HEK293T (cell line): ENCODE data around the gene APOL2.

Experiments used
- CTCF ChIA-PET: fragments of 350-600 bp; formaldehyde crosslinking; extraction: SDS; loops from one replicate; lab custom pipeline; 2021; ENCODE audit warnings: antibody characterized with exemption, inconsistent platforms; lab: Yijun Ruan, JAX
- POLR2A ChIA-PET: fragments of 350-600 bp; formaldehyde crosslinking; extraction: SDS; loops from one replicate; lab custom pipeline; 2020; ENCODE audit warnings: antibody characterized with exemption, inconsistent platforms; lab: Yijun Ruan, JAX
- DNase-seq: peaks from one replicate; pipeline ENCODE4 v3.0.0; 2012; ENCODE audit warnings: mixed read lengths; ENCODE audit errors: extremely low spot score
- ARNT ChIP-seq: fragments of 450-650 bp; IDR thresholded peaks from 2 replicates; pipeline ENCODE4 v1.6.1; 2017; ENCODE audit warnings: mild to moderate bottlenecking
- BHLHE40 ChIP-seq: fragments of 450-650 bp; IDR thresholded peaks from 2 replicates; pipeline ENCODE4 v1.6.1; 2016; ENCODE audit warnings: mild to moderate bottlenecking, moderate library complexity, borderline replicate concordance
- CTBP1 ChIP-seq: fragments of 450-650 bp; IDR thresholded peaks from 2 replicates; pipeline ENCODE4 v1.6.1; 2016; ENCODE audit warnings: borderline replicate concordance
- ELF4 ChIP-seq: fragments of 450-650 bp; IDR thresholded peaks from 2 replicates; pipeline ENCODE4 v1.6.1; 2017; ENCODE audit warnings: antibody characterized with exemption
- FOXA1 ChIP-seq: fragments of 450-650 bp; IDR thresholded peaks from 2 replicates; pipeline ENCODE4 v1.6.1; 2016; ENCODE audit warnings: mild to moderate bottlenecking
- FOXK2 ChIP-seq: fragments of 450-650 bp; IDR thresholded peaks from 2 replicates; pipeline ENCODE4 v1.6.1; 2016; ENCODE audit warnings: mild to moderate bottlenecking
- FOXM1 ChIP-seq: fragments of 450-650 bp; IDR thresholded peaks from 2 replicates; pipeline ENCODE4 v1.6.1; 2017; ENCODE audit warnings: mild to moderate bottlenecking, borderline replicate concordance
- HDGF ChIP-seq: fragments of 450-650 bp; IDR thresholded peaks from 2 replicates; pipeline ENCODE4 v1.6.1; 2017; ENCODE audit warnings: antibody characterized with exemption, borderline replicate concordance
- L3MBTL2 ChIP-seq: fragments of 450-650 bp; conservative IDR thresholded peaks from 2 replicates; pipeline ENCODE4 v1.6.1; 2016; ENCODE audit warnings: mild to moderate bottlenecking
- LEF1 ChIP-seq: fragments of 450-650 bp; IDR thresholded peaks from 2 replicates; pipeline ENCODE4 v1.6.1; 2017; ENCODE audit warnings: mild to moderate bottlenecking, borderline replicate concordance
- NFRKB ChIP-seq: fragments of 450-650 bp; IDR thresholded peaks from 2 replicates; pipeline ENCODE4 v1.6.1; 2016; ENCODE audit warnings: mild to moderate bottlenecking, moderate library complexity
- SP1 ChIP-seq: fragments of 450-650 bp; IDR thresholded peaks from 2 replicates; pipeline ENCODE4 v1.6.1; 2017
- SUZ12 ChIP-seq: fragments of 450-650 bp; IDR thresholded peaks from 2 replicates; pipeline ENCODE4 v1.6.1; 2016; ENCODE audit warnings: mild to moderate bottlenecking
- TARDBP ChIP-seq: fragments of 450-650 bp; IDR thresholded peaks from 2 replicates; pipeline ENCODE4 v1.6.1; 2016
- ZNF384 ChIP-seq: fragments of 450-650 bp; IDR thresholded peaks from 2 replicates; pipeline ENCODE4 v1.6.1; 2016
- TF ChIP-seq, protein P1 (sequence below): fragments of 450-650 bp; IDR thresholded peaks from 2 replicates; pipeline ENCODE4 v1.6.1; 2016

APOL2 gene

DNA sequence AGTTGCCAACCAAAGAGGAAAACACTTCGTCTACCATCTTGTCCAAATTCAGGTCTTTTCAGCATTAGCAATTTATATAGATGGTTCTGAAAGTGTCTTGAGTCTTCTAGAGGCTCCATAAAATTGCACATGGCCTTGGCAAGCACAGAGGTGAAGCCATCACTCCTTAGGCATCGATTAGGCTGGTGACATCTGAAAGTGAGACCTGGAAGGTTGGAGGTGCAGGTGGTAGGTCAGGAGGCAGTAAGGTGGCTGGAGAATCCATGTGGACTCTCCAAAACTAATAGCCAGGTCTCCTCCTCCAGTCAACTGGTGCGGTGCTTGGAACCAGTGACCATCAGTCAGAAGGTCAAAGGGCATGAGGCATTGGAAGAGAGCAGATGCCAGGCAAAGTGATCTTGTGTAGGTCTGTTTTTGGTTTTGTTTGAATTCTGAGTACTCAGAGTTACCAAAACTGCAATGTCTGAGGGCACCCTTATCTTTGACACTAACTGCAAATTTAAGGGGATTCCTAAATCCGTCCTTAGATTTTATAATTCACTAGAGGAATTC lies 6.6 kb upstream of the APOL2 start:
- TF ChIP-seq HDGF (no peak), NFRKB (no peak), FOXM1 (no peak), FOXA1 (no peak), ARNT (no peak), ZNF384 (no peak), TARDBP (no peak), ELF4 (no peak), L3MBTL2 (no peak), CTBP1 (no peak)
- TF ChIP-seq, protein P1, sequence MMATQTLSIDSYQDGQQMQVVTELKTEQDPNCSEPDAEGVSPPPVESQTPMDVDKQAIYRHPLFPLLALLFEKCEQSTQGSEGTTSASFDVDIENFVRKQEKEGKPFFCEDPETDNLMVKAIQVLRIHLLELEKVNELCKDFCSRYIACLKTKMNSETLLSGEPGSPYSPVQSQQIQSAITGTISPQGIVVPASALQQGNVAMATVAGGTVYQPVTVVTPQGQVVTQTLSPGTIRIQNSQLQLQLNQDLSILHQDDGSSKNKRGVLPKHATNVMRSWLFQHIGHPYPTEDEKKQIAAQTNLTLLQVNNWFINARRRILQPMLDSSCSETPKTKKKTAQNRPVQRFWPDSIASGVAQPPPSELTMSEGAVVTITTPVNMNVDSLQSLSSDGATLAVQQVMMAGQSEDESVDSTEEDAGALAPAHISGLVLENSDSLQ, result no peak
- ChIA-PET CTCF (no interaction called here), POLR2A (no interaction called here)
- DNase-seq, result no peak

DNA sequence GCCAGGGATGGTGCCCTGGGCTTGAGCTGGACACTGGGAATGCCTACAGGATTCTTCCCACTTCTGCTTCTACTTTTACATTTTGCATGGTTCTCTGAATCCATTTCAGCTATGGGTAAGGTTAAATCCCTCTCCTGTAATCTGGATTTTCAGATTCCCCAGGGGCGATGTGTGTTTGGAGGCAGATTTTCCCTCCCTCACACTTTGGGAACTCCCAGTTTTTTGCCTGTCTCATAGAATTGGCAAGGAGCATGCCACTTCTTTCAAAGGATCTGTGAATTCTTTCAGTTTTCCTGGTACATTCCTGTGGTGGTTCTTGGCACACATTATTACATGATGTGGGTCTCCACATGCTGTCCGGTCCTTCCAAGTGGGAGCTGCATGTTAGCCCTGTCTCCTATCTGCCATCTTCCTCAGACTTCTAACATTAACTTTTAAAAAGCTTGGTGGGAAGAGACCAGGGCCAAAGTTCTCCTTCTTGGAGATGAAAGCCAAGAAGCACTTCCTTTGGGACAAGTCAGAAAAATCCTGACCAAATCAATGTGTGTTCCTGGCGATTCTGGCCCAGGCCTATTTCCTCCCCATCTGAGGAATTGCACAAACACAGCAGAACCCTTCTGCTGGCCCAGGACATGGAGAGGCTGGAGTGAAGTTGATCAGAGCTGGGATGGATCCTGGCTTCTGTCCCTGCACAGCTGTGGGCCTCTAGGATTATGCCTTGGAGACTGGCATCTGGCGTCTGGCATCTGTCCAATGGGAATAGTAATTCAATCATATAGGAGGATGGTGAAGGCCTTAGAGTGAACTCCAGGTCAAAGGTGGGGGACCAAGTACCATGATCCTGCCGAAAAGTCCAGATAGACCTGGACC lies 5.4 kb upstream of the APOL2 start:
- POLR2A ChIA-PET, result no interaction called here
- CTCF ChIA-PET, result interaction anchor here (0.5 to 1.3 kb wide), 3 partner anchors 9 to 634 kb away, joined by 3 to 6 read pairs (median 4); no protein-coding TSS in a partner anchor
- TF ChIP-seq ZNF384 (no peak), SP1 (no peak), NFRKB (no peak), TARDBP (no peak), FOXM1 (no peak), ARNT (no peak)
- no peak for DNase-seq

DNA sequence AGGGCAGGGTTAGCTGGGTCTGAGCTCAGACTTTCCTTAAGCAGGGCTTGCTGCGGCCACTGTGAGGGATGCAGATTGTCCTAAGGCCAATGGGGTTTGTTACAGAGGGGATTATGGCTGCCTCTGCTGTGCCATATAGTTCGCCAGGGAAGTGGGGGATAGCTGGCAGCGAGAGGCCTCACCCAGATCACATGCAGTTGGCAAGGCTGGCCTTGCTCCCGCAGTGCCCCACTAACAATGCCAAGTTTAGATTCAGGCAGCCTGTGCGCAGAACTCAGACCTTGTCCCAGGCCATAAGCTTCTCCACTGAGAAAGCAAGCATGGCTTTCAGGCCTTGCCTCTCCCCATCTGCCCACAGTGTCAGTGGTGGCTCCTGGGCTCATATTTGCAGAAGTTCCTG lies 4.7 kb upstream of the APOL2 start:
- no peak for DNase-seq
- POLR2A ChIA-PET, result no interaction called here
- CTCF ChIA-PET, result interaction anchor here (0.7 to 1.3 kb wide), 2 partner anchors 23 to 633 kb away, joined by 3 to 6 read pairs; no protein-coding TSS in a partner anchor
- TF ChIP-seq FOXK2 (no peak), ELF4 (no peak), L3MBTL2 (no peak), TARDBP (no peak), HDGF (no peak), LEF1 (no peak), ARNT (no peak), BHLHE40 (no peak), SUZ12 (no peak), SP1 (no peak)
- TF ChIP-seq, protein P1, result no peak

DNA sequence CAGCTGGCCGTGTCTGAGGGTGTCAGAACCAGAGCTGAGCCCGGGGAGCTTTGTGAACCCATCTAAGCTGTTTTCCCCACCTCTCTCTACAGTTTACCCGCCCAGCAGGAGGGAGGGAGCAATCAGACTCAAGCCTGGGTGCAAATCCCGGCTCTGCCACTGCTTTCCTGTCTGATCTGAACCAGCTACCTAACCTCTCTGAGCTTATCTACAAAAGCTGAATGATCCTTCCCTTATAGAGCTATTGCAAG lies 252 bp downstream of the APOL2 start:
- CTCF ChIA-PET, result interaction anchor here (0.6 to 1.4 kb wide), 9 partner anchors 11 to 165 kb away, joined by 3 to 10 read pairs (median 3); partner anchors contain the start of genes APOL1 and APOL4
- DNase-seq, result no peak
- TF ChIP-seq HDGF (no peak), ARNT (no peak), FOXM1 (no peak), SP1 (no peak), NFRKB (no peak), CTBP1 (no peak), LEF1 (no peak), TARDBP (no peak), BHLHE40 (no peak), ZNF384 (no peak), ELF4 (no peak), L3MBTL2 (no peak), SUZ12 (no peak), FOXK2 (no peak), FOXA1 (no peak)
- TF ChIP-seq, protein P1, result no peak
- POLR2A ChIA-PET, result interaction anchor here (0.6 to 2.0 kb wide), 20 partner anchors 10 to 618 kb away, joined by 3 to 13 read pairs (median 3); partner anchors contain the start of genes APOL1, FOXRED2 and TXN2

DNA sequence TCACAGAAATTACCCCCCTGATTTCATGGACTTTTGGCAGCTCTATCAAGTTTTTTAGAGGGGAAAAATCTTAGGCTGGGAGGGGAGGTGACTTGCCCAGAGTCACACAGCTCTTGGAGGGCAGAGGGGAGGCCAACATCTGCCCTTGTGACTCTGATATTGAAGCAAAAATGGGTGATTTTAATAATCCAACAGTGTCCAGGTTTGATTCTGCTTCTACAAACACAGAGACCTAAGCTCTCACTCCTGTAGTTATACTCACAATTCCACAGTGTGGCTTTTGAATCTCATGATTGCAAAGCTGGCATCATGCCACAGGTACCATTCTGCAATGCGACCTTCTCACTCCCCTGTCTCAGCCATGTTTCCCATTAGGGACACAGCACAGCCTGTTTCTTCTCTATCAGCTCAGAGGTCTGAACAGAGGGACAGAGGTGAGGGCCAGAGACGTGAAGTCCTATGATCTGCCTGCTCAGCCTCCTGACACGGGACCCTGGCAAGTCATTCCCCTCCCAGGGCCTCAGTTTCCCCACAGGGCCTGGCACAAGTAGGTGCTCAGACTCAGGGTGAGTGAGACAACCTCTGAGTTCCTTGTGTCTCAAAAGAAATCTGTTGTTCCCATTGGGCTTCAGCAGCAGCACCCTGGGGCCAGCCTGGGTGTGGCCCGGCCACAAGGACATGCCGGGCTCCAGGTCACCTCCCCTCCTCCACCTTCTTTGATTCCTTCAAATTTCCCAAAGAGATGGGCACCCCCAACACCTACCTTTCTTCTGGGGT lies 766 bp downstream of the APOL2 start:
- CTCF ChIA-PET, result interaction anchor here (0.6 to 1.4 kb wide), 10 partner anchors 10 to 164 kb away, joined by 3 to 10 read pairs (median 3); partner anchors contain the start of gene APOL1
- TF ChIP-seq TARDBP, result no peak
- TF ChIP-seq FOXK2, result no peak
- TF ChIP-seq NFRKB, result no peak
- TF ChIP-seq SUZ12, result no peak
- no peak for TF ChIP-seq FOXM1
- no peak for TF ChIP-seq HDGF
- no peak for TF ChIP-seq SP1
- TF ChIP-seq ELF4, result no peak
- no peak for TF ChIP-seq L3MBTL2
- no peak for TF ChIP-seq ZNF384
- TF ChIP-seq BHLHE40, result no peak
- no peak for TF ChIP-seq FOXA1
- no peak for TF ChIP-seq LEF1
- TF ChIP-seq CTBP1, result no peak
- TF ChIP-seq, protein P1, result no peak
- POLR2A ChIA-PET, result interaction anchor here (0.6 to 2.0 kb wide), 20 partner anchors 10 to 618 kb away, joined by 3 to 13 read pairs (median 3); partner anchors contain the start of genes APOL1, FOXRED2 and TXN2
- DNase-seq, result no peak
